NCI-H128 (cell line): ENCODE data around the gene PIAS2.
"Not testable (repeated sequence)": the region's sequence is repeated elsewhere in the genome, so short reads cannot be mapped to it uniquely, and the experiment has no call there.

Experiments used
- DNase-seq: peaks from one replicate; lab custom pipeline; 2025; ENCODE audit not compliant: unreplicated experiment; lab: John Stamatoyannopoulos, UW

PIAS2 gene

GRCh38 chr18:46832849-46833248, 84.5 kb downstream of the PIAS2 start:
- DNase-seq, result no peak

DNA sequence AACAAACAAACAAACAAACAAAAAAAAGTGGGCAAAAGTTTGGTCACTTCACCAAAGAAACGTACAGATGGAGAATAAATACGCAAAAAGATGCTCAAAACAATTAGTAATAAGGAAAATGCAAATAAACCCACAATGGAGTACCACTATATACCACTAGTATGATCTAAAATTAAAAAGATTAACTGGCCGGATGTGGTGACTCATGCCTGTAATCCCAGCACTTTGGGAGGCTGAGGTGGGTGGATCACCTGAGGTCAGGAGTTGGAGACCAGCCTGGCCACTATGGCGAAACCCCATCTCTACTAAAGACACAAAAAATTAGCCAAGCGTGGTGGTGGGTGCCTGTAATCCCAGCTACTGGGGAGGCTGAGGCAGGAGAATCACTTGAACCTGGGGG, 84.9 kb downstream of the PIAS2 start:
- not testable (repeated sequence) for DNase-seq

DNA sequence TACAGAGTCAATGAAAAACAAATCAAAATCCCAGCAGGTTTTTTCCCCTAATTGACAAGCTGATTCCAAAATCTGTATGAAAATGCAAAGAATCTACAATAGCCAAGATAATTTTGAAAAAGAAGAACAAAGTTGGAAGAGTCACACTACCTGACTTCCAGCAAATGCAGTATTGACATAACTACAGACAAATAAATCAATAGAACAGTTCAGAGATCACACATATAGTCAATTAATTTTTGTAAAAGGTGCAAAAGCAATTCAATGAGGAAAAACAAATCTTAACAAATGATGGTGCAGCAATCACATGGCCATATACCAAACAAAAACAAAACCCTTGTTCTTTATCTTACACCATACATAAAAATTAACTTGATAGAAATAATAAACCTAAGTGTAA, 85.9 kb downstream of the PIAS2 start:
- no peak for DNase-seq

GRCh38 chr18:46830633-46831032, 86.7 kb downstream of the PIAS2 start:
- DNase-seq, result no peak

DNA sequence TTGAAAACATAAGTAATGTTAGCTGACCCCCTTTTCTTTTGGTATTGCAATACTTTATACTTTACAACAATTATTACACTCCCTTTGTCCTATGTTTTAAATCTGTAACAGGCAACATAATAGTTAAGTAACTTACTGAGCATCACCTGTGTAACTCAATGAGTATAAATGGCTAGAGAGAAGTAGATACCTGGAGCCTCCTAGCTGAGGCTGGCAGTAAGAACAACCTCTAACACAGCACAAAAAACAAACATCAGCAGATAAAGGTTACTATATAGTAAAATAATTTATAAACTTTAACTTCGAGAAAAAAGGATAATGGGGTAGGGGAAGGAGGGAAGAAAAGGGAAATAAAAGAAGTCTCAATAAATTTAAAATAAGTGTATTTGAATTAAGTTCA, 87.4 kb downstream of the PIAS2 start:
- DNase-seq, result no peak

- no peak for DNase-seq
Measured at GRCh38 chr18:46829531-46829930, 87.8 kb downstream of the PIAS2 start.

DNA sequence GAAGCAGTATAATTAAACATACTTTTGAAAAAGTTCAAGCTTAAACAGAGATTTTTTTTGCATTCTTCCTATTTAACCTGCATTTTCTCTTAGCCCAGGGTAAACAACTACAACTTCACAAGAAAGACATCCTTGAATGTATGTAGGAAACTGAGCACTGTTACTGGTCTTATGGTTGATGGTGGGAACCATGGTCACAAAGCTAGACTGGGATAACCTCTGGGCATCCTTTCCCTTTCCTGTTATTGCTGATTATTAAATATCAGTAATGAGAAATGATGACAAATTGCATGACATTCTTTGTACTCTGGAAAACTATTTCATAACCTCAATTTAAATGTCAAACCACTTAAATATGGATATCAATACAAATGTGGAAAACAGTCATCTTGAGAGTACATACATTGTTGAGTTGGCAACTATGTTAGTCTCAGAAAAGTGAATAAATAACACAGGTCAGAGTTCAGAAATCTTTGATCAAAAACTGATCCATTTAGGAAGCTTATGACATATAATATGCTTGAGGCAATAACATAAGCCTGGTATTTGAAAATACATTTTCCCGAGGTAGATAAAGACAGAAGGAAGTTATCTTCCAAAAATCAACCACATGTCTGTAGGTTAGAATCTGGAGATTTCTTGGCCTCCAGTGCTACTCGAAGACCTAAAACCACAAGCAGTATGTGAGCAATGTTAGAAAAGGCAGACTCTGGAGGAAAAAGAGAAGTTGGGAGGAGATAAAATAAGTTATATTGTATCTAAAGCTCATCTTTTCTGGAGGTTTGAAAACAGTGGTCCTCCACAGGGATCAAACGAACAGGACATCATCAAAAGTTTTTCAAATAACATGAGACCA, 95.2 kb downstream of the PIAS2 start:
- no peak for DNase-seq

DNA sequence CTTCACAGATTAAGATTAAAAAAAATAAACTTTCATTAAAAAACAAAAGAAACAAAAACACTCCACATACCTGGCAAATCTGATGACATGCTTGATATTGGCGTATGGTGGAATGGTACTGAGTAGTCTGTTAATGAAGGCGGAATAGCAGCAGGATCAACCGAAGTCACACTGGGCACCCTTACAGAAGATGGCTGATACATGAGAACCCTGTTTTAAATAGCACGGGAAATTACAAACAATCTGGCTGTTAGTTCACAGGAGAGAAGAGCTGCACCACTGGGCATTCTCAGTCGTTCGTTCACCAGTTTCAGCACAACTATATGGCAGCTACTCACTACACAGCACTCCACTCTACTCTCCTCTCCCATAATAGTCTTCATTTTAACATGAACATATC, 96.4 kb downstream of the PIAS2 start:
- no peak for DNase-seq

DNA sequence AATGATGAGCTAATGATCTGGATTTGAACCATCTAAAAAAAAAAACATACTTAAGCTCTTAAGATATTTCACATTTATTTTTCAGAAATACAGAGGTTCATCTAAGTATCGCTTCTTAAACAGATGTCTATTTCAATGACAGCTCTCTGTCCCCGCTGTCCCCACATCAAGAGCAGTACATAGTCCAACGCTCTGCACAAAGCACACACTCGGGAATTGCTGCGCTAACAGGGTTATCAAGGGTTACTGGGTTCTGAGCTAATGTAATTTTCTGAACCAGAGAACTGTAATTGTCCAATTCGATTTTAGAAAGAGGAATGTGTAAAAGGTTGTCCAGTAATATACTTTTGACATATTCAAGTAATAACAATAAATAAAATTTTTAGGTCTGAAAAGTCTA, 101.6 kb downstream of the PIAS2 start:
- no peak for DNase-seq

DNA sequence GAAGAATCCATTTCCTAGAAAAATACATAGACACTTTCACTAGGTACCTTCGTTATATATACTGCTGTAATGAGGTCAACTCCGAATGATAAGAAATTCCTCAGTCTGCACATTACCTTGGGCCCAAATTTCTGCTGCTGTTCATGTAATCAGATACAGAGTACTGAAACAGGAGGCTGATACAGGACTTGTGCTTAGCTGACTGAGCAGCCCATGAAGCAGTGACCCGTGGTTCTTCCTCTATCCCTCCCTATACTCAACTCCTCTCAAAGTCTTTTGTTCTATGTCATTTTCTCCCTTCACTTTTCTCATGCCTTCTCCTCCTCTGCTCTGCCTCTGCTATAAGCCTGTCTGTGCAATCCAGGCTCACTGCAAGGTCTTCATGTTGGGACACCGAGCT, 102.9 kb downstream of the PIAS2 start:
- DNase-seq, result no peak

DNA sequence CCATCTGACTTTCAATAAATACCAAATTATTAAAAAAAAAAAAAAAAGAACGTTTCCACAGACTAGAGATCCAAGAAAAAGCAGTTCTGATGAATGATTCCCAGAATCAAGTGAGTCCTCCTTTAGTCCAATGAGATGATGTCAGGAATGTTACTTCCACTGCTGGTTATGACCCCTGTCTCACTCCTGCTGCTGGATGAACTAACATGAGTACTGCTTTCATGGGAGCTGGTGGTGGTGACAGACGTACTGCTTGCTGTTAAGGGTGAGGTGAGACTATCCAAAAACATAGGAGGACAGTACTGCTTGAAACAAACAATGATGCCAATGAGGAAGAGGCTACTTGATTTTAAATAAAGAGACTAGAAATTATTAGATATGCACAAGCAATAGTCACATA, 105.0 kb downstream of the PIAS2 start:
- DNase-seq, result no peak

DNA sequence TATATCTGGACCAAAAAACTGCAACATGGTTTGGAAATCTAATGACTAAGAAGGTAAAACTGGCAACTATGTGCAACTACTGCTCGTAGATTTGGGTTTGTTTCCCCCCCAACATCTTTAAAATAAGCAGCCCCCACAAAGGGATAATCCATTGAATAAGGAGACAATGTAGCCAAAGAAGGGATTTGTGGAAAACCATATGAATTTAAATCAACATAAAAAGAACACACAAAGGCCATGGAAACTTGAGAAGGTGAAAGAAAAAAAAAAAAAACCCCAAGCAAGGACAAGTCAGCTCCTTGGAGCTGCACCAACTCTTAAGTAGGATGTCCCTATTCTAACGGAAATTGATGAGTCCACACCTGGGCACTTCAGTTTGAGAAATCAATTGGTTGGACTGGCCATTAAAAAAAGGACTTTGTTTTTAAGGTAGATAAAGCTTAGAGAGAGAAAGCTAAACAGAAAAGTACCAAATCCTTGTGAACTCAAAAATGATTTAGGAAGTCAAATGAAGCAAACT, 106.8 kb downstream of the PIAS2 start:
- DNase-seq, result no peak

DNA sequence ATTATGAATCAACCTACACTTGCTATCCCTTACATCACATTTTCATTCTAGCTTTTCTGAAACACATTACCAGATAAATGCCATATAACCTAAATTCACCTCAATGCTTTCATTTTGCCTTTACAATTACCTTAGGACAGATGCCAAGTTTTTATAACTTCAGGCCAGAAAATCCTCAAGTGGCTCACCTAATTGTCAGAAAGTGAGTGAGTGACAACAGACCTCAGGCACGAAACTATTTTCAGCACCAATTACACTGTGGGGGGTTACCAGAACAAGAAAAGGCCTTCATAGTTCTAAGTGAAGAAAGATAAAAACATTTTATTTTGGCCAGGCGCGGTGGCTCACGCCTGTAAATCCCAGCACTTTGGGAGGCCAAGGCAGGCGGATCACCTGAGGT, 108.2 kb downstream of the PIAS2 start:
- no peak for DNase-seq

DNA sequence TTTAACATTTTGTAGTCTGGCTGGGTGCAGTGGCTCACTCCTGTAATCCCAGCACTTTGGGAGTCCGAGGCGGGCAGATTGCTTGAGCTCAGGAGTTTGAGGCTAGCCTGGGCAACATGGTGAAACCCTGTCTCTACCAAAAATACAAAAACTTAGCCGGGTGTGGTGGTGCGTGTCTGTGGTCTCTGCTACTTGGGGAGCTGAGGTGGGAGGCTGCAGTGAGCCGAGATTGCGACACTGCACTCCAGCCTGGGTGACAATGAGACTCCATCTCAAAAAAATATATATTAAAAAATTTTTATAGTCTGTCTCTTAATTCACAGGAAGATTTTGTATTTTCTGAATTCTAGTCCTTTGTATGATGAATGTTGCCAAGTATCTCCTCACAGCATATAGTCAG, 121.4 kb downstream of the PIAS2 start:
- not testable (repeated sequence) for DNase-seq

GRCh38 chr18:46794607-46795006, 122.7 kb downstream of the PIAS2 start:
- no peak for DNase-seq

DNA sequence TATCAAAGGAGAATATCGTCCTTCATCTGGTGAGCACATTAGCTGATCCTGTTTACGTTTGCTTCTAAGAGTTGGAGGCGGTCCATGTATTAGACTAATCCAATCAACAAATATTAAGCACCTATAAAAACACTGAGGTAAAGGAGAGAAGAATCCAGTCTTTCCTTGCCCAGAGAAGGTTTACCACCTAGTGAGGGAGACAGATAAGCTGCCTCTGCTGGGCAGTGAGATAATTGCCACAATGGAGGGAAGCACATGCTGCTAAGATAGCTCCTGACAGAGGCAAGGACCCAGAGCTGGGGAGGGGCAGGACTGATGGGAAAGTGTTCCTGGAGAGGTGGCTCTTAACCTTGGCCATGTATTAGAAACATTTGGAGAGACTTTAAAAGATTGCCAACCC, 123.7 kb downstream of the PIAS2 start:
- no peak for DNase-seq

DNA sequence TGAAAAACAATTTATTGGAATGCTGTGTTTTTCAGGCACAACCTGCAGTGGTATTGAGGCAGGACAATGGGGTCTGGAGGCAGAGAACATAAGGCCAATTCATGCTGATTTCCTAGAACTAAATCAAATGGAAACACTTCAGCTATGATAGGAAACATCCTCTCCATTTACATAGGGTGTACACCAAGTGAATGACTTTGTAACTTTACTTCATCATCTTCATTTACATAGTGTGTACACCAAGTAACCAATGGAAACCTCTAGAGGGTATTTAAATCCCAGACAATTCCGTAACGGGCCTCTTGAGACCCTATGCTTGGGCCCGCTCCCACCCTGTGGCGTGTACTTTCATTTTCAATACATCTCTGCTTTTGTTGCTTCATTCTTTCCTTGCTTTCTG, 128.2 kb downstream of the PIAS2 start:
- DNase-seq, result no peak

DNA sequence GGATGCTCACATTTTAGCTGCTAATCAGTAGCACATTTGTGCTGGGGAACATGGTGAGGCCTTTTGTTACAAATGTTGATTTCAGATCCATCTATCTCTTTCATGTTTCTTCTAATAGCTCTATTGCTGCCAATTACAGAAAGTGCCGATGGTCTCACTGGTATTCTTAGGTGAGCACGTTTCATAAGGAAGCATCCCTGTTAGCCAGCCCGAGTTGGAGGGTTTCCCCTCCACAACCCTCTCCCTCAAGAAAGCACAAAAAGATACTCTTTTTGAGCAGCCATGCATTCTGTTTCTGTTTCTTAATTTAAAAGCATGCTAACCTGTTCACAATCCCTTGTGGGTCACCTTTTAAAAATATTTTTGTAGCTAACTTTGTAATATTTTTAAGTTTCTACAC, 129.6 kb downstream of the PIAS2 start:
- no peak for DNase-seq

DNA sequence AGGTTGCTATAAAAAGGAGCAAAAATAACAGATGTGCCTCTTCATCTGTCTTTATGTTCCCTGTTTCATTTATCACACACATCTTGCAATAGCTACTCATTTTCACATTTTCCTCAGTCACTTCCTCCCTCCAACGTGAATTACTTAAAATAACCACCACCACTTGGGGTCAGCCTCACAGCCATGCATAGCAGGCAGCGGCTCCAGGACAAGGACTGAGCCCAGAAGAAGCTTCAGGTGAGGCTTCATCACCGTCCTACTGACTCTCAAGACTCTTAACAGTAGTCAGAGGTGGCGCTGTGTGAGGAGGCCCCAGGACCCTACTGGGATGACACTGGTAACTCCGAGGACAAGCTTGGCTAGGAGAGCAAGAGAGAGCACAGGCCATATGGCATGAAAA, 144.9 kb downstream of the PIAS2 start:
- DNase-seq, result no peak

DNA sequence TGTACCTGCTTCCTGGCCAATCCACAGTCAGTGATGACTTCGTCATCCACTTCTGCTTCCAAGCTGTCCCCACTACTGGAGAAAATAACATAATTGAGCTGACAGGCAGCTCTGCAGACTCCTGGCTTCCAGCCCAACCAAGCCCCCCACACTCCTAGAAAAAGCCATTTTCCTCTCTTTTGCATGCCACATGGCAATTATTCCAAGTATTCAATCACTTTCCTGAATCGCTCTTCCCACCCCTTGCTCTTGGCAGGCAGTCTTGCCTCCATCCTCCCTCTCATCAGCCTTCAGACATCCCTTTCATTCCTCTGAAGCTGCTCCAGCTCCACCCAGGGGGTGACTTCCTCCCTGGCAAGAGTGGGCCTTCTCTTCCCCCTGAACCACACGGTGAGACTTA, 146.2 kb downstream of the PIAS2 start:
- DNase-seq, result no peak

DNA sequence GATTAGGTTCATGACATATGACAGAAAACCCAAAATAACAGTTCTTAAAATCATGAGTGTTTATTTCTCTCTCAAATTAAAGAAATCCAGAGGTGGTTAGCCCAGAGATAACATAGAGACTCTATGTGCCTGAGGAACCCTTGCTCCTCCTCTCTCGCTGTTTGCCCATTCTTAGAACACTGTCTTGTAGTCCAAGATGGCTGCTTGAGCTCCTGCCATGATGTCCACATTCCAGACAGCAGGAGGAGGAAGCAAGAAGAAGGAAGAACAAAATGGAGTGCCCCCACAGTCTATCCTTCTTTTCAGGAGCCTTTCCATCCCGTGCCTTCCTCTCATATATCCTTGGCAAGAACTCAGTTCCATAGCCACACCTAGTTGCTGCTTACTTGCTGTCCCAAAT, 146.6 kb downstream of the PIAS2 start:
- DNase-seq, result no peak

- no peak for DNase-seq
Measured at GRCh38 chr18:46768166-46768921, 149.0 kb downstream of the PIAS2 start.
